Mesenteric fat pad (tissue), 1 donor: ENCODE results near the gene CPLX1. TPM values are rescaled to one million over a fixed set of nuclear protein-coding genes. Genes with fewer than 3 reads are reported as not detected.

Experiments used
- DNase-seq: peaks from one replicate; pipeline ENCODE4 v3.0.0-alpha.2; 2020; ENCODE audit warnings: low spot score
- total RNA-seq: library from RNA; stranded (reverse); fragmentation: NEBNext Ultra II Directional; extraction: Animal tissue kit (Norgen Biotek cat#: 25700); gene quantifications from one replicate; pipeline ENCODE4 v1.2.1, GENCODE V29; 2021
- donor health status: DM: yes; HTN: yes; CAD: no.

CPLX1 gene
- total RNA-seq, 1 donor from 2014 or later = 3.0 TPM

- DNase-seq = no peak
Observed at GRCh38 chr4:856225-856901, 30.4 kb upstream of the CPLX1 start.

DNA sequence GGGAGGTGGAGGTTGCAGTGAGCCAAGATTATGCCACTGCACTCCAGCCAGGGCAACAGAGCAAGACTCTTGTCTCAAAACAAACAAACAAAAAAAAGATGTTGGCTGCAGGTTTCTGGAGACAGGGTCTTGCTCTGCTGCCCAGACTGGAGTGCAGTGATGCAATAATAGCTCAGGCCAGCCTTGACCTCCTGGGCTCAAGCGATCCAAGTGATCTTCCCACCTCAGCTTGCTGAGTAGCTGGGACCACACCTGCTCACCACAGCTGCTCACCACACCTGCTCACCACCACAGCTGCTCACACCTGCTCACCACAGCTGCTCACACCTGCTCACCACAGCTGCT lies 29.9 kb upstream of the CPLX1 start:
- DNase-seq = no peak

- DNase-seq = no peak
Observed at GRCh38 chr4:854356-854755, 28.4 kb upstream of the CPLX1 start.

DNA sequence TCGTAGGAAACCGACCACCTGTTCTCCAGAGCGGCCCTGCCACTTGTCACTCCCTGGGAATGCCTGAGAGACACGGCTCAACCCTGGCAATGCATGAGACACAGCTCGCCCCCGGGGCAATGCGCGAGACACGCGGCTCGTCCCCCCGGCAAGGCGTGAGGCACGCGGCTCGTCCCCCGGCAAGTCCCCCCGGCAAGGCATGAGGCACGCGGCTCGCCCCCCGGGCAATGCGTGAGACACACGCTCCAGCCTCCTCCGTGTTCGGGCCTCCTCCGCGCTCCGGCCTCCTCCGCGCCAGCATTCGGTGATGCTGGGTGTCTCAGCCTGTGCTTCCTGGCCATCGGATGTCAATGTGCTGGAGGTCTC lies 27.5 kb upstream of the CPLX1 start:
- no peak for DNase-seq

GRCh38 chr4:851701-852430 lies 25.9 kb upstream of the CPLX1 start:
- DNase-seq = no peak

- DNase-seq = no peak
Observed at GRCh38 chr4:850323-850945, 24.5 kb upstream of the CPLX1 start.

DNA sequence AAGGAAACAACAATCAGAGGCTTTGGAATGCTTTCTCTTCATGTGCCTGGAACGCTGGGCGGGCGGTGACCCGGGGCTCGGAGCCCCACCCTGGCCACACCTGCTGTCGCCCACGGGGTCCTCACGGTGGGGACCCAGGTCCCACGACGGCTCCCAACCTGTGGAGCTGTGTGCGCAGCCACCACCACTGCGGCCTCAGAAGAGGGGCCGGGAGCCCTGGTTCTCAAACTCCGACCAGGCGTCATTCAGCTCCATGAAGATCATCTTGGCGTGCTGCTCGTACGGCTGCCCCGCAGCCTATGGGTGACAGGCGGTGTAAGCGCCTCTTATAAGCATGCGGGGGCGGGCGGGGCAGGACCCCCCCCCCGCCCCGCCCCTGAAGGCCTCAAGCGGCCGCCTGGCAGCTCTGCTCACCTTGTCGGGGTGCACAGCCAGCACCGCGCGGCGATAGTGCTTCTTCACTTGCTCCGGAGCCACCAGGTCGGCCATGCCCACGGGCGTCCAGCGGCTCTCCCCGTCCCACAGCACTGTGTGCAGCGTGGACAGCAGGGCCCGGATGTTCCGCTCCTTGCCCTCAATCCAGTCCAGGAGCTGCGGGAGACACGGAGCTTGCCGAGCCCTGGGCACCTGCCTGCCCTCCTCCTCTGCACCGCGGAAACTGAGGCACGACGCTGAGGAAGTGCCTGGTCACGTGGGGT lies 23.7 kb upstream of the CPLX1 start:
- no peak for DNase-seq

DNA sequence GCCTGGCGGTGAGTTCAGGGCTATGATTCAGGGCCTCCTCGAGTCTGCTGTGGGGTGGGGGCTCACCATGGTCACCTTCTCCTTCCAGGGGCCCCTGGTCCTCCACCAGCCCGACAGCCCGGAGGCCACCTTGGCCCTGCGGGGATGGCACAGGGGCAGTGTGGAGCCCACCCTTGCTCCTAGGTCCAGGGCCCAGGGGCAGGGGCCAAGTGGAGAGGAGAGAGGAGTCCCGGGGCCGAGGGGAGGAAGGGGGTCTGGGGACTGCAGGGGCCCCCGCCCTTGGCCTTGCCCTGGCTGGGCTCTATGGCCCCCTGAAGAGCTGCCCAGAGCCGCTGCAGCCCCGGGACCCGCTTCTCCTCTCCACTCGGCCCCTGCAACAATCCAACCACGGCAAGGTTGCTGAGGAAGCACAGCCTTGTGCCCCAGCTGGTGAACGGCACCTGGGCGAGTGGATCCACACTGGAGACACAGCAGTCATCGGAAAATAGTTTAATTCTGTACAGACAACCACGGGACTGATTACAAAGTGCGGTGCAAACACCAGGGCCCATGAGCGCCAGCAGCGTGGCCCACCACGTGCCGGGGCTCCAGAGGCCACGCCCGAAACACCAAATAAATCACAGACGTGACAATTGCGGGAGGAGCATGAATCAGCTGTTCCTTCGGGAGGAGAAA lies 23.0 kb upstream of the CPLX1 start:
- no peak for DNase-seq

- no peak for DNase-seq
Observed at GRCh38 chr4:848307-848691, 22.4 kb upstream of the CPLX1 start.

DNA sequence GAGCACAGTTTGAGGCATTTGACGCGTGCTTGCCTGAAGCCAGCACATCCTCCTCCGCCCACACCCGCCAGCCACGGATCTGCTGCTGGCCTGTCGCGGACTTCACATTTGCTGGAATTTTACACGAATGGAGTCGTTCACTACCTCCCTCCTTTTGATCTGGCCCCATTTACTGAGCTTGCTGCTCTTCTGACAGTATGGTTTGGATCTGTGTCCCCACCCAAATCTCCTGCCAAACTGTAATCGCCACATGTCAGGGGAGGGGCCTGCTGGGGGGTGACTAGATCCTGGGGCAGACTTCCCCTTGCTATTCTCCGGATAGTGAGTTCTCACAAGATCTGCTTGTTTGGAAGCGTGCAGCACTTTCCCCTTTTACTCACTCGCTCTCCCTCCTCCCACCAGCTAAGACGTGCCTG lies 19.9 kb upstream of the CPLX1 start:
- DNase-seq = no peak

GRCh38 chr4:845233-845835 lies 19.4 kb upstream of the CPLX1 start:
- no peak for DNase-seq

DNA sequence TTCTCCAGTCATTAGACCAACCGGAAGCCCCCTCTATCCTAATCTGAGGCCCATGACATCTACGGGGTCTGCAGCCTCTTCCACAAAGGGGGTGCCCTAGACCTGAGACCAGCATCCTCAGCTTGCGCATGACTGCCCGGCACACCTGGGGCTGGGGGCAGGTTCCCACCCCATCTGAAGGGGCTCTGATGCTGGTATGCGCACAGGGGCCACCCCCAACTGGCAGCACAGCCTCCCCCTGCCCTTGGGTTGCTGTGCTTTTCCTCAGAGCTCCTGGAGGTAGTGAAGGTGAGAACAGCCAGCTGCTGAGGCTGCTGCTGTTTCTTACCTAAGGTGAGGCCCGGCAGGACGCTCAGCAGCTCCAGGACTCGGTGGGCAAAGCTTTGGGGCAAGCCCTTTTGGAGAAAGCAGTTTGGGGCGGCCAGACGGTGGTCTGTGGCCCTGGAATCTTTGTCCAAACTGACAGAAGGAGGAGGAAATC lies 18.9 kb upstream of the CPLX1 start:
- no peak for DNase-seq

- no peak for DNase-seq
Observed at GRCh38 chr4:839675-840443, 13.9 kb upstream of the CPLX1 start.

GRCh38 chr4:837772-838171 lies 11.8 kb upstream of the CPLX1 start:
- no peak for DNase-seq

- no peak for DNase-seq
Observed at GRCh38 chr4:836750-837301, 10.9 kb upstream of the CPLX1 start.

DNA sequence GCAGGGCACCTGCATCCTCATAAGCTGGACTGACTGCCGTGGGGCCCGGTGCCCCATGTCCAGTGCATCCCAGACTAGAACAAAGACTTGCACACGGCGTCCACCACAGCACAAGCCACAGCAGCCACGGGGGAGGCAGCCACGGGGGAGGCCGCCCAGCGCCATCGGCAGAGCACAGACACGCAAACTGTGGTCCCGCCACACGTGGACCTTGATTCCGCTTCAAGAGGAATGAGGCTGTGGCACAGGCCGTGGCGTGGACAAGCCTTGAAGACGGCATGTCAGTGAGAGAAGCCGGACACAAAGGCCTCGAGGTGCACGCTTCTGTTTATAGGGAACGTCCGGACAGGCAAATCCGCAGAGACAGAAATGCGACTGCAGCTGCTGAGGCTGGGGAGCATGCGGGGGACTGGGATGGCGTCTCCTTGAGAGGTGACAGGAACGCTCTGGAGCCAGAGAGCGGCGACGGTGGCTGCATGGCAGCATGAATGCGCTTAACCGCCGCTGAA lies 10.1 kb upstream of the CPLX1 start:
- DNase-seq = no peak

- DNase-seq = no peak
Observed at GRCh38 chr4:835148-836002, 9.4 kb upstream of the CPLX1 start.

- no peak for DNase-seq
Observed at GRCh38 chr4:834368-835147, 8.6 kb upstream of the CPLX1 start.
